HG02884 (cell line): ENCODE data around the gene PLXND1.

Experiments
- ATAC-seq: cut with Tn5 transposase; IDR thresholded peaks from one replicate; pipeline ENCODE4 v1.9.1; 2021; ENCODE audit warnings: mild to moderate bottlenecking, moderate library complexity; ENCODE audit not compliant: unreplicated experiment

PLXND1 gene

DNA sequence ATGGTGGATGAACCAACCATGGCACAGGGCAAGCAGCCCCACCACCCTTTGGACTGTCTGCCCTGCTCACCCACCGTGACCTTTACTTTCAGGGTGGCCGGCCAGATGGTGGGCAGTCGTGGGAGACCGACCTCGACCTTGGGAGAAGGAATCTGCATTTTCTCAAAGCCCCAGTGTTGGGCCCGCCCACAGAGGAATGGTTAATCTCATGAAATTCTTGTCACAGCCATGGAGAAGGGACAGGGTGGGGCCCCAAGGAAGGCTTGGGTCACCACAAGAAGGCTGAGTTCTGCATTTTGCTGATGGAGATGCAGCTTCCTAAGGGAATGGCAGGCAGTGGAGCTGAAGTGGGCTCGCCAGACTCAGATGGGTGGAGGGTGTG is 2.9 kb downstream of the PLXND1 start:
- ATAC-seq, result no peak

DNA sequence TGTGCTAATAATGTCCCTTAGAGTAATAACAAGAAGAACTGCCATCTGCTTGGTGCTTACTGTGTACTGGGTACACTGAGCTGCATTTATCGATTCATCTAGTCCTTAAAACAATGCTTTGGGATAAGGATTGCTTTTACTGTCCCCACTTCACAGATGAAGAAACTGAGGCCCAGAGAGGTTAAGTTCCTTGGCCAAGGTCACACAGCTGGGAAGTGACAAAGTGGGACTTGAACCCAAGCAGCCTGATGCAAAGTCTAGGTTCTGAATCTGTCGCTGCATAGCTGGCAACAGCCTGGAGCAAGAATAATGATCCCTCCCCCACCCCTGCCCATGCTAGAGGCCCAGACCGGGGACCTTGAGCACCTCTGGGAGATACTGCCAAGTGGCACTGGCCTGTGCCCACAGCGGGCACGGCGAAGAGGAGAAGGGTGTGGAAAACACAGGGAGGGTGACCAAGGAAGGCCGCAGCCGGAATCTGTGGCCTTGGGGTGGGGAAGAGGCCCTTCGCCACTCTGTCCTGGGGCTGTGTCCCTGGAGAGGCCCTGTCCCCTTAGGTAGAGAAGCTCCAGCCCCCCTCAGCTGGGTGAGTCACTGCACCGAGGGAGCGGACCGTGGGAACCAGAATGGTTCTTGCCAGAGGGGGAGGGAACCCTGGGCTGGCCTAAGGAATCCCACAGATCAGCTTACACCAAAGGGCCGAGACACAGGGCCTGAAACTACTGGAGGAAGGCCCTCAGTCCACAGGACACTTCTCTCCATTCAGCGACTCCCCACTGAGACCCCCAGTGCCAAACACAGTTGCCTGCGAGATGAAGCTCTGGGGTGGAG is 3.5 kb downstream of the PLXND1 start:
- ATAC-seq, result no peak

DNA sequence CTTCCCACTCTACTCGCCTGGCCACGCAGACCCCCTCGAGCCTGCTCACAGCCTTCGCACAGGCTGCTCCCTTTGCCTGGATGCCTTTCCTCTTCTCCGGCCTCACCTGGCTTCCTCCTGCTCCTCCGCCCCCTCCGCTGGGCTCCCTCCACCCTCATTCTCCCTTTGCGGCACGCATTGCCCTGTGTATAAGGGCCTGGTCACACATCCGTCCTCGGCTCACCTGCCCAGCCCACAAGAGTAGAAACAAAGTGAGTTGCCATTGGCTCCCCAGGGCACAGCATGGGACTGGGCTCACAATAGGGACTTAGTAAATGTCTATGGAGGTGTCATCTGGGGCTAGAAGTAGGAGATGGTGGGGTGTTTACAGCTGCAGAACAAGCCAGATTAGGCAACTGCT is 4.2 kb downstream of the PLXND1 start:
- no peak for ATAC-seq

DNA sequence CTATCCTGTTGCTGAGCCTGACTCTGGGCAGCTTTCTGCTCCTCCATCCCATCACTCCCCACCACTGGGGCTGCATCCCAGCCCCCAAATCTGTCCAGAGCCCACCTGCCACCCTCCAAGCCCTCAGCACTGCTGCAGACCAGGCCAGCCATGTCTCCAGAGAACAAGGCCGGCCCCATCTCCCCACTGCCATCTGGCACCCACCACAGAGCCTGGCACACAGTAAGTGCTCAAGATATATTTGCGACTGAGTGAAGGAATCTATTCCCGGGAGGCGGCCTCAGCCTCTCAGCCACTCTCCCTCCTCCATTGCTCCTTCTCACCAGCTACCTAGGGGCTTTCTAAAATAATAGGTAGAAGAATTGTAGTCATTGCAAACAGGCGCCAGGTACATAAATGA is 4.8 kb downstream of the PLXND1 start:
- no peak for ATAC-seq

DNA sequence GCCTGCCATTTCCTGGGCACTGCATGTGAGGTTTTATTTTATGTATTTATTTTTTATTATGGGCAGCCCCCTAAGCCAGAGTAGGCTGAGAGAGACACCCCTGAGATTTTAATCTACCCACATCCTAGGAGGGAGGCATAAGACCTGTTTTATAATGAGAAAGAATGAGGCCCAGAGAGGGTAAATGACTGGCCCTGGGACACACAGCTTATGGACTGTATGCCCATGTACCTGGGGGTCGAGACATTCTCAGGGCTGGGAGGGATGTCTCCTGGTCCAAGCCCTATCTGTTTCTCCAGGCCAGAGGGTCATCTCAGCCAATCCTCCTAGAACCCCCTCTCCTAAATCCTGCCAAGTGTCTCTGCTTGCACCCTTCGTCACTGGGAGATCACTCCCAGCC is 6.1 kb downstream of the PLXND1 start:
- ATAC-seq, result no peak

DNA sequence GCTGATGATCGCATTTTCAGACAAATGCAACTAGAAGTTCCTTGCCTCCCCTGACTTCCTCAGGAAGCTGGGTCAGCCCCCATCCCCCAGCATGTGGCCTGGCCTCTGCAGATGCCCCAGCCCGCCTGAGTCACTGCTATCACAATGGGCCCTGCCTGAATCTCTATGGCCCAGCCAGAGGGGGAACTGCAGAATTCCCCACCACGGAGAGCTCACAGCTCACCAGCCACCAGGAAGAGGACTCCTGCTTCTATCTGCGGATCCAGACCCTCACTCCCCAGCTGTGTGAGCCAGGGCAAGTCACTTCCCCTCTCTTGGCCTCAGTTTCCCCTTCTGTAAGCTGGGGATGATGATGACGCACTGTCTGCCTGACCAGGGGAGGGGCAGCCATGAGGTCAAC is 6.9 kb downstream of the PLXND1 start:
- no peak for ATAC-seq

DNA sequence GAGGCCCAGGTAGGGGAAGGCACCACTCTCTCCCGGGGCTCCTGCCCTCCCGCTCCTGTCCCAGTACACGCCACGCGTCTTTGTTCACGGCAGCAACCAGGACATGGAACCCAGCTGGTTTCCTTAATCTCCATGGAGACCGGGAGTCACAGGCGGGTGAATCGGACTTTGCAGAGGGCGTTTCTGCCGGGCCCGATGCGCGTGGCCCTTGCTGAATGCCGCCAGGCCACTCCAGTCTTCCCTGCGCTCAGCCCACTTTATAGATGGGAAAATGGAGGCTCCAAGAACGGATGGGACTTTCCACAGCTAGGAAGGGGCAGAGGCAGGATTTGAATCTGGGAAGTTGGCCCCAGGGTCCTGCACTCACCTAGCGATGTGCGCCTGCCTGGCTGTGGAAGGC is 7.4 kb downstream of the PLXND1 start:
- ATAC-seq, result no peak

DNA sequence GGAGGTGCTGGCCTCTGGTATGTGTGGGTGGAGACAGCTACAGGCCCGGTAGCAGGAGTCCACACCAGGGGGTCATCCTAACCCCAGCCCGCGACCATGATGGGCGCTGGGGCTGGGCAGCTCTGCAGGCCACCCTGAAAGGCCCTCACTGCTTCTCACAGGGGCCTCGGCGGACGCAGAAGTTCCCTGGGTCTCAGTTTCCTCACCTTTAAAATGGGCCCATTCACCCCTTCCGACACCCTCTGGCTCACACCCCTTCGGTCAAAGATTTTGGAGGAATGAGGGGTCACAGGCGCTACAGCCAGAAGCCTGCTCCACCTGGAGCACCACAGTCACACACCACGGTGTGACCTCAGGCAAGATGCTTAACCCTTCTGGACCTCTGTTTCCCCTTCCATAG is 8.0 kb downstream of the PLXND1 start:
- no peak for ATAC-seq

DNA sequence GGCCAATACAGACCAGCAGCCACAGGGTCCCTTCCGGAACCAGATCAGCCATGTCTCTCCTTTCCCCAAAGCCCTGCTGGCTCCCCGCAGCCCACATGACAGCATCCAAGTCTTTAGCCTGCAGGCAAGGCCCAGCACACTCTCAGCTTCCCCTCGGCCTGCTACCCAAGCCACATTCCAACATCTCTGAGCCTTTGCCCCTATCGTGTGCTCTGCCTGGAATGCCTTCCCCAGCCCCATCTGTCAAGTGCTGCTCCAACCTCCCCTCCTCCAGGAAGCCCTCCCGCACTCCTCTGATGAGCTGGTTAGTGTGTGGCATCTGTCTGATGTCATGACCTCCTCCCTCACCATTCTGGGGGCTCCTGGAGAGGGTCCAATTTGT is 8.5 kb downstream of the PLXND1 start:
- no peak for ATAC-seq

DNA sequence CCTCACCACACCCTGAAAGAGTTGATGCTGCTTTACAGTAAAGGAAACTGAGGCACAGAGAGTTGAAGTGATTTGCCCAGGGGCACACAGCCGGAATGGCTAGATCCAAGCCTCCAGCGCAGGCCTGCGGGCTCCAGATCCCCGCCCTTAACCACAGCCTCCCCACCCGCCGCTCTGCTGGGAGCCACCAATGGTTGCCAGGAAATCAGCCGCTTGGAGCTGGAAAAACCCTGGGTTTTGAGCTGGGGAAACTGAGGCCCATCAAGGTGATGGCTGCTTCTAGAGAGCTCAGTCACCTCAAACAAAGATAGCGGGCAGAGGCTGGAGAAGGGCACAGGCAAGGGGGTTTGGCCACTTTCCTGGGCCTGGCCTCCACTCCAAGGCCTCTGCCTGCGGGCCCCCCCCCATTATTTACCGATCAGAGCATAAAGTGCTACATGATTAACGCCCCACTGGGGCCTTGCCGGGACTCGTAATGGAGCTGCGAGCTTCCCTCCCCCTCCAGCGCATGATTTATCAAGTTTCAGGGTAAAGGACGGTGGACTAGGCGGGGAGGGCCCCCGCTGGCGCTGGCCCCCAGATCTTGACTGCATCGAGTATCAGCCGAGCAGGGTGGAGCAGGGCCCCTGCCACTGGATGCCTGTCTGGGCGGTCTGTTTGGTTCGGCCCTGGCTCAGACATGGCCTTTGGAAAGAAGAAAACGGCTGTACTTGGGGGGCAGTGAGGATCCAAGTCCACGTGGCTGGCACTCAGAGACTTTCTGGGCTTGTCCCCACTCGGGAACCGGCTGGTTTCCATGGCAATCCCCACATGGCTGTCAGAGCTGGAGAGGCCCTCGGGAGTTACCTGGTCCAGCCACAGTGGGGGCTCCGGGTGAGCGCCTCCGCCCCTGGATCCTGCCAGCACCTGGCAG is 9.1 kb downstream of the PLXND1 start:
- ATAC-seq, result no peak

DNA sequence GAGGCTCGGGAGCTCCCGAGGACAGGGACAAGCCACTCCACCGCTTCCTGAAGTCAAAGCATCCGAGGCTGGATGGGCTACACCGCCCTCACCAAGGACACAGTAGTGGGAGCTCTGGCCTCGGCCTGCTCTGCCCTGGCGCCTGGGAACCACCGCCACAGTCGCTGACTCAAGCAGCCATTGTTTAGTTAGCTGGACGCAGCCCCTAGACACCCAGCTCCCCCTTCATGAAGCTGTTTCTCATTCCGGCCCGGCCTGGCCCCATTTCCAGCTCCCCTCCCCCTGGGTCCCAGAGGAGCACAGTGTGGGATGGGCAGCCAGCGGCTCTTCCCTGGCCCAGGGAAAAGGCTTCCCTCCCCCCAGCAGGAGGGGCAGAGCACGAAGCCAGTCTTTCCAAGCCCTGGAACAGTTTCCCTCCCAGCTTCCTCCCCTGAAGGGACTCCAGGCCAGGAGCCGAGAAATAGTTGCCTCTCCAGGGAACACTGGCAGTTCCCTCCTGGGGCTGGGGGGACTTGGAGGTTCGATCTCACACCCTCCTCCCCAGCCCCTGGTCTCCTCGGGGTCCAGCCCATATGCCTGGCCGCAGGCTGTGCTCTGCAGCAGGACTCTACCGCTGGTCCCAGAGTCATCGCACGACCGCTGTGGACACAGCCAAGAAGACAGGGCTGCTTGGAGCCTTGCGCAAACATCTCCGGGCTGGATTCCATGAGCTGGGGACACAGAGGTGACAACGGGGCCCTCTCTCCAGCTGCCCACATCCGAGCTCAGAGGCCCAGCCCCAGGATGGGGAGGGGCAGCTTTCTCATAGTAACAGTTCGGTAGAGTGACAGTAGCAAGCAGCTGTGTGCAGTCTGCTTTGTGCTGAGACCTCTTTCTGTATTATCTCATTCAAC is 10.0 kb downstream of the PLXND1 start:
- no peak for ATAC-seq

DNA sequence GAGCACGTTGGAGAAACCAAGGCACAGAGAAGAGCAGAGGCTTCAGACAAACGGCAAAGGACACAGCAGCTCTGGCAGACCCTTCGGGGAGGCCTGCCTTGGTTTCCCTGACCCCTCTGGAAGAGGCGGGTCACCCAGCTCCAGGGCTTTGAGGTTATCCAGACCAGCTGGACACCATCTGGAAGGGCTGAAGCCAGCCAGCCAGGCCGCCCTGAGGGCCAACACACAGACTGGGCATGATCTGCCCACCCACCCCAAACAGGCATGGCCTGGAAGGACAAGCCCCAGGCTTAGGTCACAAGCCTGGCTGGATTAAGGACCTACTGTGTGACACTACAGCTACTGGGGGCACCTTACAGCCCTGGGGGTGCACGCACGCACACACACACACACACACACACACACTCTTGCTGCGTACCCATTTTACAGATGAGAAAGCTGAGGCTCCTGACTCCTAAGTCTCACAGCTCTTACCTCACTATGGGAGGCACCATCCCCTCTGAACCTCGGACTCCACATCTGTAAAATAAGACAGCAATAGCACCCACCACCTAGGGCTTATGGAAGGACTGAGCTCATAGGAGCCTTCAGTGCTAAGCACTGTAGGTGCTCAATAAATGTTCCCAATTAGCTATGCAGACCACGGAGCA is 10.8 kb downstream of the PLXND1 start:
- ATAC-seq, result no peak

DNA sequence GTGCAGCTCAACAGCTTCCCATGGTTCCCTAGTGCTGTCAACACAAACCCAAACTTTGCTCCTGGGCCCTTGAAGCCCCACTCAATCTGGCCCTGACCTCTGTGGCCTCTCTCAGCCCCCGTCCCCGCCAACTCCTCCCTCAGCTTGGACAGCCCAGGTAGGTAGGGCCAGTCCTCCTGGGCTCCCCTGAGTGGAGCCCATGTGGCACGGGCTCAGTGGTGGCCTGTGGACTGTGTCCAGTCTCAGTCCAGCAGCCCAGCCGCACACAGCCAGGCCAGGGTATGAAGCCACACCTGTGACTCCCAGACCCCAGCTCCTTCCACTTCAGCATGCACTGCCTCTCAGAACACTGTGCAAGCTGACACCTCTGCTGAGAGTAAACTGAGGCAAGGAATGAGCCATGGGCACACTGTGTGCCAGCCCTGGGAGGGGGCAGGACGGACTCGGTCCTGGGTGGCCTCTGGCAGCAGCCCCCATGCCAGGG is 11.5 kb downstream of the PLXND1 start:
- ATAC-seq, result no peak

DNA sequence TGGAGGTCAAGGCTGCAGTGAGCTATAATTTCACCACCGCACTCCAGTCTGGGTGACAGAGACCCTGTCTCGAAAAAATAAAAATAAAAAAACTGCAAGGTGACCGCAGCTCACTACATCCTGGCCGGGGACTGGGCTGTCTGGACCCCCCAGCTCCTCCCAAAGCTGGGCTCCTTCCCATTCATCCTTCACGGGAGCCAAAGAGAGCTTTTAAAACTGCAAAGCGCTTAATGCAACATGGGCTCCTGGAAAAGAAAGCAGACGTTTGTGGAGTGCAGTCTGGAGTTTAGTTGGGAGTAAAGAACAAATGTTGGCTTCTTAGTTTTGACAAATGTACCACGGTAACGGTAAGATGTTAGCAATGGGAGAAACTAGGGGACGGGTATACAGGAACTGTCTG is 12.1 kb downstream of the PLXND1 start:
- no peak for ATAC-seq

DNA sequence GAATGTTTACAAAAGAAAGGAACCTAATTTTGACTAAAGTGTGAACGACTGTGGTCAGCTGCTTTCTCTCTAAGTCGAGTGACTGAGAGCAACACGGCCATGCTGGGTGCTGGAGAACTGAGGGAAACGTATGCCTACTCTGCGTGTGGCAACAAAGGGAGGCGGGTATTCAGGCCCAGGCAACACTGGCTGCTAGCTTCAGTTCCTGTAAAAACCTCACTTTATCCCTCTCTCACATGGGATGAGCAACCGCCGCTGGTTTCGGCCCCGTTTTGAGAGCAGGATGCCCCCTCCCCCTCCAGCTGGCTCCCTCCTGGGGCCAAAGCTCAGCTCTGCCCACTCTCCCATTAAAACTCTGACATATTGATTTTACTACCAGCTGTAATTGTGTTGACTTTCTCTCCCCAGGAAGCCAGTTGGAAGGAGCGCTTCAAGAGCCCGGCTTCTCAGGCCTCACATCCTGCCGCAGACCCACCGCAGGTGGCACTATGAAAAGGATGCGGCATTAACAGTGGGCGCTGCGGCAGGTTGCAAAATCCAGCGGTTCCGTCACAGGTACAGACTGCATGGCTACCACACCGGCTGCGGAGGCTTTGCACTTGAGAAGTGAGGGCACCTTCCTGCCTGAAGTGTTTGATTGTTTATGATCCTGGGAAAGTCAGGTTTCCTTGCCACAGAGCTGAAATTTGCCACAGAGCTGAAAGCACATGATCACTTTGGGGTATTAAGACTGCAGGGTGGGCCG is 12.7 kb downstream of the PLXND1 start:
- no peak for ATAC-seq

DNA sequence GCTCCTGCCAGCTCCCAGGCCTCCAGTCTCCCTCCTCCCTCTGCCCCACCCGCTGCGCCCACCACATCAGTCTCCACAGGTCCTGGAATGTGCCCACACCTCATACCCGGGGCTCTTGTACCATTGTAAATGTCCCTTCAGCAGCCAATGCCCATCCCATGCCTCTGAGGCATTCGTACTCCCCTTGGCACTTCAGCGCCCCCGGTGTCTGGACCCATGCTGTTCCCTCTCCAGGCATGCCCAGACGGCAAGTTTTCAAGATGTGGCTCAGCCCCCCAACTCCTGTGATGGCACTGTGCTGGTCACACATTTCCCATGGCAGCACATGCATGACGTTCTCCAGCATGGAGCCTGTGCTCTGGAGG is 13.3 kb downstream of the PLXND1 start:
- no peak for ATAC-seq

DNA sequence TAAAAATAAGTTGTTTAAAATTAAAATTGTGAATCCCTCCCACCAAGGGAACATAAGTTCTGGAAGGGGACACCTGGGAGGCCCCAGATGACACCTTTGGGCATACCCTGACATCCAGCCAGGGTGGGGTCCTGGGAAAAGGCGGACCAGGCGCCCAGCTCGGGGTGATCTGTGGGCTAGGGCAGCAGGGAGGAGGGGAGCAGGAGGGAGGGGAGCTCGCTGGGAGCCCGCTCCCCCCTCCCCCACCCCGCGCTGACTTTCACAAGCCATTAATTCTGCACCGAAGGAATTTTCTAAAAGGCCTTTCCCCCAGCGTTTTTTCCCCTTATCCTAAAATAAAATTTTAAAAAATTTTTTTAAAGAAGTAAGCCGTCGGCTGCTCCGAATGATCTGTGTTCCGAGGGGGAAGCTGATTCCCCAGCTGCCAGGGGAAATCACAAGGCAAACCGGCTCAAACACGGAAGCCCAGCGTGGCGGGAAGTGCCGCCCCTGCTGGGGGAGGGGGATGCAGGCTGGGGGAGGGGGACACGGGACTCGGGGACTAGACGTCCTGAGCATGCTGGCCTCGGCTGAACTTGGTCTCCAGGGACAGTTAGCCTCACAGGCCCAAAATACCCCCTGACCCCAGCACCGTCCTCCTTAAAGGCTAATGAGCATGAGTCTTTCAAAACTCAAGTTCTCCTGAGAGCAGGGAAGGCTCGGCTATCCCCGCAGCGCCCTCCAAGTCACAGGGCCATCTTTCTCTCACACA is 13.9 kb downstream of the PLXND1 start:
- no peak for ATAC-seq

DNA sequence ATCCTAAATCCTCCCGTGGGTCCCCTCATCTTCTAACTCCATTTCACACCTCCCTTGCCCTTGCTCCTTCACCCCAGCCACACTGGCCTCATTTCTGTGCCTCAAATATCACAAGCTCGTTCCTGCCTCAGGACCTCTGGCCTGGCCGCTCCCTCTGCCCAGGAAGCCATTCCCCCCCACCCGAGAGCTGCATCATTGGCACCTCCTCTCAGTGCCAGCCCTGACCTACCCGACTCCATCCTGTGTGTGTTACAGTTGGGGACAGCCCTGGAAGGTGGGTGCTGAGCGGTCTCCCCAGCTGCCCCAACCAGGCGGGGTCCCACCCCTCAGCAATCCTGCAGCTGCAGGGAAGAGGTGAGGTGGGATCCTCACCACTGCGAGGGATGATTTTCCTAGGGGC is 14.5 kb downstream of the PLXND1 start:
- ATAC-seq, result no peak

DNA sequence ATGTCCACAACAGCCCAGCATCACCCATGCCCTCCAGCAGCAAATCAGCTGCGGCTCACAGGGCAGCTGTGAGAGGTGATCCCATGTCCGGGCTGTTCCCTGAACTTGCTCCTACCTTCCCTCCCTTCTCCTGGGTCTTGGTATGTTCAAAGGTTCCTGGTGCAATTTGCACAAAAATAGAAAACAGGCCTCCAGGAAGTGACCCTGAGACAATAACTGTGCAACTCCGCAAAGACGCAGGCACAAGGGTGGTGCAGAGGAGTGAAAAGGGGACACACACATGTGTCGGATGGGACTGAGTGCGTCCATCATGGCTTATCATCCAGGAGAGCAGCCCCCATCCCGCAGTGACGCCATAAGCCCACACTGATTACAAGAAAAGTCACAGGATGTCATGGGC is 16.3 kb downstream of the PLXND1 start:
- ATAC-seq, result no peak
